Superior temporal gyrus (tissue), 1 donor: Measurements from ENCODE around the gene POLK.
"Not testable (repeated sequence)": the region's sequence is repeated elsewhere in the genome, so short reads cannot be mapped to it uniquely, and the experiment has no call there.

Experiments used
- DNase-seq: peaks from one replicate; pipeline ENCODE4 v3.0.0-alpha.2; 2016; ENCODE audit errors: extremely low spot score

The POLK gene

GRCh38 chr5:75511435-75512382 is at the start of gene POLK, which contains the start of gene CERT1:
Gene POLK (plus strand): TSS chr5:75511891.
Gene CERT1 (minus strand): TSS chr5:75511629. CDS start chr5:75511207, 422 bp downstream.
- peak; percentile 99 for DNase-seq

GRCh38 chr5:75463726-75464125 is 48.0 kb upstream of the POLK start:
- no peak for DNase-seq

GRCh38 chr5:75465480-75465879 is 46.2 kb upstream of the POLK start:
- DNase-seq, result no peak

- no peak for DNase-seq
Observed at GRCh38 chr5:75466006-75466716, 45.5 kb upstream of the POLK start.

GRCh38 chr5:75468593-75468992 is 43.1 kb upstream of the POLK start:
- no peak for DNase-seq

GRCh38 chr5:75469017-75469416 is 42.7 kb upstream of the POLK start:
- no peak for DNase-seq

- no peak for DNase-seq
Observed at GRCh38 chr5:75471193-75471592, 40.5 kb upstream of the POLK start.

GRCh38 chr5:75472973-75473372 is 38.7 kb upstream of the POLK start:
- no peak for DNase-seq

- no peak for DNase-seq
Observed at GRCh38 chr5:75473463-75473862, 38.2 kb upstream of the POLK start.

- no peak for DNase-seq
Observed at GRCh38 chr5:75475364-75475763, 36.3 kb upstream of the POLK start.

GRCh38 chr5:75481024-75481423 is 30.7 kb upstream of the POLK start:
- no peak for DNase-seq

GRCh38 chr5:75482482-75482881 is 29.2 kb upstream of the POLK start:
- no peak for DNase-seq

GRCh38 chr5:75484605-75485004 is 27.1 kb upstream of the POLK start:
- no peak for DNase-seq

- DNase-seq, result not testable (repeated sequence)
Observed at GRCh38 chr5:75489847-75490246, 21.8 kb upstream of the POLK start.

GRCh38 chr5:75491621-75492020 is 20.1 kb upstream of the POLK start:
- no peak for DNase-seq

GRCh38 chr5:75496026-75496425 is 15.7 kb upstream of the POLK start:
- DNase-seq, result no peak

GRCh38 chr5:75498208-75498777 is 13.4 kb upstream of the POLK start:
- no peak for DNase-seq

- DNase-seq, result not testable (repeated sequence)
Observed at GRCh38 chr5:75498875-75499274, 12.8 kb upstream of the POLK start.

GRCh38 chr5:75505112-75505511 is 6.6 kb upstream of the POLK start:
- not testable (repeated sequence) for DNase-seq

GRCh38 chr5:75507841-75508240 is 3.9 kb upstream of the POLK start:
- no peak for DNase-seq

- DNase-seq, result no peak
Observed at GRCh38 chr5:75509546-75509945, 2.1 kb upstream of the POLK start.

- DNase-seq, result peak; percentile 19
Observed at GRCh38 chr5:75509956-75510355, 1.7 kb upstream of the POLK start.
